ENCODE data around the gene MCU. TPM values are rescaled to one million over a fixed set of nuclear protein-coding genes. Genes with fewer than 3 reads are reported as not detected.

The MCU gene
- total and polyA plus RNA-seq, 2 of the 8 experiments (the other 6 are each of a cell fraction or from before 2014, with no cell fraction given), result 51.6 to 62.2 TPM

- H2AK5ac ChIP-seq (ENCODE audit: low read depth, low read length), result no peak overlapping the region
- H3K36me3 ChIP-seq (ENCODE audit: control insufficient read depth in 2 of 4, insufficient read depth in 4 of 4, low read length in 3 of 4), result no peaks in the 10 kb centered on the region
- no peak overlapping the region for H4K8ac ChIP-seq (ENCODE audit: extremely low read depth, insufficient read depth, low read length)
- no peak for TF ChIP-seq ZNF274 (IDR thresholded peaks at IDR 0.05; ENCODE audit: borderline replicate concordance, extremely low read depth, low read length)
- TF ChIP-seq GTF2F1 (IDR thresholded peaks at IDR 0.05; ENCODE audit: borderline replicate concordance, low read depth, low read length), result no peak
- TF ChIP-seq TEAD4 (IDR thresholded peaks at IDR 0.05; ENCODE audit: low read depth, low read length), result no peak
- no peak for TF ChIP-seq EP300 (IDR thresholded peaks at IDR 0.05; ENCODE audit: borderline replicate concordance in 1 of 2, low read depth in 2 of 2, low read length in 2 of 2)
- no peak for TF ChIP-seq RBBP5 (IDR thresholded peaks at IDR 0.05; ENCODE audit: borderline replicate concordance, low read depth, low read length)
- no peak for TF ChIP-seq POLR2AphosphoS5 (IDR thresholded peaks at IDR 0.05; ENCODE audit: low read depth, low read length)
- no peak for TF ChIP-seq JUND (IDR thresholded peaks at IDR 0.05; ENCODE audit: low read length)
- no peak for TF ChIP-seq CTBP2 (IDR thresholded peaks at IDR 0.05; ENCODE audit: borderline replicate concordance, insufficient read depth, insufficient read length, low read length)
- H3K23ac ChIP-seq (ENCODE audit: insufficient read length), result no peak overlapping the region
- no peak overlapping the region for H4K91ac ChIP-seq (replicated peaks; ENCODE audit: insufficient read length, low read length)
- no peak overlapping the region for H3K18ac ChIP-seq (ENCODE audit: extremely low read depth, low read length)
- FAIRE-seq (no peak), DNase-seq (ENCODE audit: low read depth in 1 of 2, low spot score in 2 of 2) (no peak)
- no peaks in the 10 kb centered on the region for H4K20me1 ChIP-seq (replicated peaks in 1 of 2; ENCODE audit: control insufficient read depth in 1 of 2, insufficient read depth in 2 of 2, low read length in 2 of 2)
- H3K9me3 ChIP-seq (ENCODE audit: insufficient read depth in 2 of 2, low read depth in 1 of 2, low read length in 1 of 2), result 0 out of 4 replicates have a peak, but pooled peaks cover 0 to 3% of the 10 kb centered on the region in 2 experiments
- H2AFZ ChIP-seq (ENCODE audit: low read length), result no peak overlapping the region
- H3K4me1 ChIP-seq (replicated peaks in 1 of 4; ENCODE audit: control insufficient read depth in 3 of 4, insufficient read depth in 4 of 4, low read length in 3 of 4), result peaks cover 0 to 3% (median 0%) of the 10 kb centered on the region in 4 experiments; a peak in 1 of 7 replicates
- H2BK120ac ChIP-seq (replicated peaks; ENCODE audit: low read depth, low read length), result no peak overlapping the region
- H3K27me3 ChIP-seq (replicated peaks in 1 of 4; ENCODE audit: control insufficient read depth in 3 of 4, extremely low read depth in 1 of 4, insufficient read depth in 3 of 4, low read length in 3 of 4), result no peaks in the 10 kb centered on the region
- no peaks in the 10 kb centered on the region for H3K23me2 ChIP-seq (ENCODE audit: low read depth, low read length)
- ChIA-PET POLR2A (ENCODE audit: partially characterized antibody) (no interaction called here), CTCF (ENCODE audit: partially characterized antibody) (interaction anchor here (0.6 to 0.7 kb wide), 2 partner anchors 209 to 769 kb away, joined by 3 read pairs; no protein-coding TSS in a partner anchor)
- no peak overlapping the region for H3K4me3 ChIP-seq (ENCODE audit: extremely low read depth in 1 of 4, insufficient read depth in 2 of 4, low read depth in 3 of 4, low read length in 4 of 4)
- H3K79me1 ChIP-seq (ENCODE audit: low read depth, low read length), result no peaks in the 10 kb centered on the region
- no peak overlapping the region for H3K27ac ChIP-seq (ENCODE audit: low read depth, low read length)
- no peak overlapping the region for H3K4me2 ChIP-seq (ENCODE audit: insufficient read depth in 1 of 2, low read depth in 2 of 2, low read length in 2 of 2)
- H3K79me2 ChIP-seq (ENCODE audit: control insufficient read depth in 1 of 2, insufficient read depth in 2 of 2, low read length in 2 of 2), result no peaks in the 10 kb centered on the region
- H3K9ac ChIP-seq (replicated peaks in 1 of 4; ENCODE audit: extremely low read depth in 1 of 4, low read depth in 3 of 4, low read length in 3 of 4), result no peak overlapping the region
- H3K14ac ChIP-seq (ENCODE audit: insufficient read length), result no peak overlapping the region
- H2BK12ac ChIP-seq (ENCODE audit: low read depth, low read length), result no peak overlapping the region
- no peak overlapping the region for H3K56ac ChIP-seq (replicated peaks; ENCODE audit: insufficient read length, low read depth, low read length)
- H4K5ac ChIP-seq (ENCODE audit: insufficient read length, low read depth, low read length), result no peak overlapping the region
- no peak overlapping the region for H2BK5ac ChIP-seq (ENCODE audit: low read depth, low read length)
- 99% methylated on average over 5 of the region's 5 CpGs; no CpG with 5 or more reads in 1 of the 2 experiments for WGBS, 2 experiments (ENCODE audit: extremely low coverage in 1 of 2, insufficient coverage in 1 of 2, insufficient read length in 1 of 2, insufficient replicate concordance in 2 of 2, low coverage in 1 of 2, low lambda C conversion rate in 2 of 2, missing lambda C conversion rate in 1 of 2)
- no peak overlapping the region for H3K4ac ChIP-seq (replicated peaks; ENCODE audit: insufficient read length, low read depth, low read length)
- H2BK20ac ChIP-seq (ENCODE audit: low read length), result no peak overlapping the region
- H2BK15ac ChIP-seq (ENCODE audit: low read length), result no peak overlapping the region
Observed at GRCh38 chr10:72642318-72642717, 49.6 kb upstream of the MCU start.
